ENCODE results near the gene SEC11C. TPM values are rescaled to one million over a fixed set of nuclear protein-coding genes. Genes with fewer than 3 reads are reported as not detected.

Gene SEC11C
- total RNA-seq, 1 experiment from 2014 or later, result 38.0 TPM

DNA sequence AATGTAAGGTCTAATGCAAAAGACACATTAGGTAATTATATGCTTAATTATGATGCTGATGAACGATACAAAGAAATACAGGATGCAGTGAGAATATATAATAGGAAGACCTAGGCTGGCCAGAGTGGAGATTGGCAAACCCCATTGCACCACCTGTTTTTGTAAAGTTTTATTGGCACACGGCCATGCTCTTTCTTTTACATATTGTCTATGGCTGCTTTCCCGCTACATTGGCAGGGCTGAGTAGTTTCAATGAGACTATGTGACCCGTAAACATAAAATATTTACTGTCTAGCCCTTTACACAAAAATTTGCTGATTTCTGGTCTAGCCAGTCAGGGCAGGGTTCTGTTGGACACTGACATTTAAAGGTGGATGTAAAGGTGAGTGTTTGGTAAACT is 5.4 kb downstream of the SEC11C start:
- Histone ChIP-seq H3K4ac (ENCODE audit: low read depth, low read length) (no peak overlapping the region), H3K27ac (ENCODE audit: insufficient read length, low read depth, low read length) (no peak overlapping the region)
- no peaks in the 10 kb centered on the region; a peak in 1 of 7 replicates for H3K36me3 Mint-ChIP-seq (ENCODE audit: insufficient read depth in 1 of 3, low read depth in 3 of 3)

More for the DNA sequence above, 5.4 kb downstream of the SEC11C start:
- H3K9me3 ChIP-seq (ENCODE audit: control insufficient read depth, low read depth, low read length), result no peaks in the 10 kb centered on the region
- no peak overlapping the region for H2BK5ac ChIP-seq (ENCODE audit: insufficient read length, low read length)
- no peaks in the 10 kb centered on the region for H3K79me1 ChIP-seq (ENCODE audit: insufficient read depth, low read depth, low read length, poor library complexity, severe bottlenecking)
- no peak overlapping the region for H2BK20ac ChIP-seq (ENCODE audit: low read depth, low read length, poor library complexity, severe bottlenecking)
- H2AFZ ChIP-seq (ENCODE audit: low read length), result no peak overlapping the region
- Mint-ChIP-seq H3K4me1 (peaks cover 14 to 18% of the 10 kb centered on the region in 2 experiments), H3K9me3 (no peaks in the 10 kb centered on the region), H3K4me3 (no peak overlapping the region), H3K27ac (peak overlapping the region in 1 of 3 experiments; percentile 42; a peak in 1 of 7 replicates), H3K27me3 (ENCODE audit: low read depth) (no peaks in the 10 kb centered on the region)
- H3K27me3 ChIP-seq (ENCODE audit: insufficient read depth, low read length), result no peaks in the 10 kb centered on the region
- H2BK15ac ChIP-seq (ENCODE audit: low read depth, low read length), result no peak overlapping the region
- H4K91ac ChIP-seq (ENCODE audit: insufficient read length, low read depth, low read length), result no peak overlapping the region
- peaks cover 7% of the 10 kb centered on the region; the same call in 1 of the 2 replicates for H3K79me2 ChIP-seq (ENCODE audit: insufficient read depth, low read length)
- no peak overlapping the region for H3K9ac ChIP-seq (ENCODE audit: extremely low read depth, insufficient read length, low read length)
- no peak overlapping the region for H4K8ac ChIP-seq (replicated peaks; ENCODE audit: insufficient read length, low read depth, low read length)
- no peak overlapping the region for H2AK5ac ChIP-seq (ENCODE audit: insufficient read length, low read length)
- TF ChIP-seq, protein P1, sequence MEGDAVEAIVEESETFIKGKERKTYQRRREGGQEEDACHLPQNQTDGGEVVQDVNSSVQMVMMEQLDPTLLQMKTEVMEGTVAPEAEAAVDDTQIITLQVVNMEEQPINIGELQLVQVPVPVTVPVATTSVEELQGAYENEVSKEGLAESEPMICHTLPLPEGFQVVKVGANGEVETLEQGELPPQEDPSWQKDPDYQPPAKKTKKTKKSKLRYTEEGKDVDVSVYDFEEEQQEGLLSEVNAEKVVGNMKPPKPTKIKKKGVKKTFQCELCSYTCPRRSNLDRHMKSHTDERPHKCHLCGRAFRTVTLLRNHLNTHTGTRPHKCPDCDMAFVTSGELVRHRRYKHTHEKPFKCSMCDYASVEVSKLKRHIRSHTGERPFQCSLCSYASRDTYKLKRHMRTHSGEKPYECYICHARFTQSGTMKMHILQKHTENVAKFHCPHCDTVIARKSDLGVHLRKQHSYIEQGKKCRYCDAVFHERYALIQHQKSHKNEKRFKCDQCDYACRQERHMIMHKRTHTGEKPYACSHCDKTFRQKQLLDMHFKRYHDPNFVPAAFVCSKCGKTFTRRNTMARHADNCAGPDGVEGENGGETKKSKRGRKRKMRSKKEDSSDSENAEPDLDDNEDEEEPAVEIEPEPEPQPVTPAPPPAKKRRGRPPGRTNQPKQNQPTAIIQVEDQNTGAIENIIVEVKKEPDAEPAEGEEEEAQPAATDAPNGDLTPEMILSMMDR (conservative IDR thresholded peaks at IDR 0.05), result no peak
- H3K4me2 ChIP-seq (ENCODE audit: insufficient read depth, insufficient read length, low read length), result no peak overlapping the region
- H3K23ac ChIP-seq (ENCODE audit: insufficient read length, low read depth, low read length), result no peak overlapping the region
- H2BK12ac ChIP-seq (ENCODE audit: insufficient read length, low read depth, low read length), result no peak overlapping the region
- H4K20me1 ChIP-seq (ENCODE audit: control insufficient read depth, insufficient read depth, insufficient read length), result no peaks in the 10 kb centered on the region
- no peak overlapping the region for H4K5ac ChIP-seq (ENCODE audit: insufficient read length, low read depth, low read length)
- H3K4me1 ChIP-seq (ENCODE audit: insufficient read depth, low read length), result no peaks in the 10 kb centered on the region; the same call in 1 of the 2 replicates
- WGBS (ENCODE audit: extremely low coverage, insufficient read length, low lambda C conversion rate), result no CpG with 5 or more reads among the region's 4 CpGs
- no peak overlapping the region for H3K14ac ChIP-seq (ENCODE audit: insufficient read depth, low read length)
- H2BK120ac ChIP-seq (ENCODE audit: low read depth, low read length, poor library complexity, severe bottlenecking), result no peak overlapping the region
- H3K23me2 ChIP-seq (ENCODE audit: insufficient read length, low read depth, low read length, poor library complexity, severe bottlenecking), result peaks cover 6% of the 10 kb centered on the region
- no peak overlapping the region for H3T11ph ChIP-seq (ENCODE audit: low read length)
- no peak overlapping the region for H3K18ac ChIP-seq (ENCODE audit: insufficient read length, low read depth, low read length)
- no peak for DNase-seq
- no peak overlapping the region for H3K56ac ChIP-seq (ENCODE audit: insufficient read length, low read depth, low read length)

Data from H9 (cell line).